KBM-7 (cell line): ENCODE results near the gene UGT1A10.
"Not testable (repeated sequence)": the region's sequence is repeated elsewhere in the genome, so short reads cannot be mapped to it uniquely, and the experiment has no call there.

Experiments used
- DNase-seq: peaks from one replicate; pipeline ENCODE4 v3.0.0-alpha.2; 2015
- in situ Hi-C: fragments of 300-500 bp; cut with MboI; formaldehyde crosslinking; loops from 2 replicates; pipeline ENCODE4 v1.14.3; 2020; ENCODE audit warnings: low sequenced_read_pairs, low pct_unique_long_range_greater_than_20kb, mixed read lengths

Gene UGT1A10

DNA sequence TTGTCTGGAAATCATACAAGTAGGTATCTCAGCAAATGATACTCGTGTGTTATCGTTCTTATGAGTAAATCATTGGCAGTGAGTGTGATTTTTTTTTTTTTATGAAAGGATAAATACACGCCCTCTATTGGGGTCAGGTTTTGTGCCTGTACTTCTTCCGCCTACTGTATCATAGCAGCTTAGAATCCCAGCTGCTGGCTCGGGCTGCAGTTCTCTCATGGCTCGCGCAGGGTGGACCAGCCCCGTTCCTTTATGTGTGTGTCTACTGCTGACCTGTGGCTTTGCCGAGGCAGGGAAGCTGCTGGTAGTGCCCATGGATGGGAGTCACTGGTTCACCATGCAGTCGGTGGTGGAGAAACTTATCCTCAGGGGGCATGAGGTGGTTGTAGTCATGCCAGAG lies at the start of gene UGT1A10:
Gene UGT1A10, plus strand, starts transcription at position 143 of the 400 bp plus-strand sequence. Its CDS starts 75 bp downstream, at position 218.
- DNase-seq, in situ Hi-C loops: not testable (repeated sequence)

GRCh38 chr2:233588400-233588799 lies 47.8 kb upstream of the UGT1A10 start:
- in situ Hi-C loops: no loop called here

GRCh38 chr2:233592706-233593105 lies 43.5 kb upstream of the UGT1A10 start:
- DNase-seq, in situ Hi-C loops: not testable (repeated sequence)

More at GRCh38 chr2:233588400-233588799, 47.8 kb upstream of the UGT1A10 start:
- no peak for DNase-seq

- DNase-seq: no peak
- in situ Hi-C loops: no loop called here
Measured at GRCh38 chr2:233593201-233593600, 43.0 kb upstream of the UGT1A10 start.

DNA sequence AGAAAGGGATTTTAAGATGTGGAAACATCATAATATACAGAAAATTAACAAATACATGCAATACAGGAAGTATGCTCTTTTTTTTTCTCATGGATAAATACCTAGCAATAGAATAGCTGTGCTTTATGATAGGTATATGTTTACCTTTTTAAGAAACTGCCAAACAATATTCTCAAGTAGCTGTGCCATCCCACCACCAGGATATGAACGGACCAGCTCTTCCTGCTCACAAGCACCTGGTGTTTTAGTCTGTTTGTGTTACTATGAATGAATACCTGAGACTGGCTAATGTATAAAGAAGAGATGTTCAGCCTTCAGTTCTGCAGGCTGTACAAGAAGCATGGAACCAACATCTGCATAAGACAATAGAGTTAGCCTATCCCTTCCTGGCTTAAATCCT lies 38.7 kb upstream of the UGT1A10 start:
- DNase-seq: no peak
- in situ Hi-C loops: no loop called here

DNA sequence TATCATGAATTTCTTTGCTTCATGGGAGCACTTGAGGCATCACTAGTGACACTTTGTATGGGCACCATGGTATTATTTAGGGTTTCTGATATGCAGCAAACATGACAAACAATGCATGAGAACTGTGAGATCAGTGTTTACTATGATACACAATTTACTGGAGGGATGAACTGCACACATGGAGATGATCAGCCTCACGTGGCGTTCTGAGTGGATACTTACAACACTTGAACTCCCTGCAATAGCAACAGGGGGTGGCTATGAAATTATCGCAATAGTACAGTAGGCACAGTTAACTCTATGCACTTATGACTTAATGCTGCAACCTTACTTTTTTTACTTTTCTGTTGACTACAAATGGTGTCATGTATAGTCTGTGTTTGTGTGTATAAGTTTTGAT lies 37.3 kb upstream of the UGT1A10 start:
- no peak for DNase-seq
- in situ Hi-C loops: no loop called here

DNA sequence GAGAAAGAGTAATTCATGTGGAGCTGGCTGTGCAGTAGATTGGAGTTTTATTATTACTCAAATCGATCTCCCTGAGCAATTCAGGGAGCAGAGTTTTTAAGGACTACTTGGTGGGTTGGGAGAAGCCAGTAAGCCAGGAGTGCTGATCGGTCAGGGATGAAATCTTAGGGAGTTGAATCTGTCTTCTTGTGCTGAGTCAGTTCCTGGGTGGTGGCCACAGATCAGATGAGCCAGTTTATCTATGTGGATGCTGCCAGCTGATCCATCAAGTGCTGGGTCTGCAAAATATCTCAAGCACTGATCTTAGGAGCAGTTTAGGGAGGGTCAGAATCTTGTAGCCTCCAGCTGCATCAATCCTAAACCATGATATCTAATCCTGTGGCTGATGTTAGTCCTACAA lies 35.9 kb upstream of the UGT1A10 start:
- in situ Hi-C loops: no loop called here
- no peak for DNase-seq

- in situ Hi-C loops: no loop called here
- DNase-seq: no peak
Measured at GRCh38 chr2:233602076-233602475, 34.2 kb upstream of the UGT1A10 start.

DNA sequence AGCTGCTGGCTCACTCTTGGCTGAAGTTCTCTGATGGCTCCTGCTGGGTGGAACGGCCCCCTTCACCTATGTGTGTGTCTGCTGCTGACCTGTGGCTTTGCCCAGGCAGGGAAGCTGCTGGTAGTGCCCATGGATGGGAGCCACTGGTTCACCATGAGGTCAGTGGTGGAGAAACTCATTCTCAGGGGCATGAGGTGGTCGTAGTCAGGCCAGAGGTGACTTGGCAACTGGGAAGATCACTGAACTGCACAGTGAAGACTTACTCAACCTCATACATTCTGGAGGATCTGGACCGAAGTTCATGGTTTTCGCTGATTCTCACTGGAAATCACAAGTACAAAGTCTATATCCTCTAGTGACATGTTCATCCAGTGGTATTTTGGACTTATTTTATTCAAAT lies 32.7 kb upstream of the UGT1A10 start:
- no peak for DNase-seq
- in situ Hi-C loops: no loop called here

DNA sequence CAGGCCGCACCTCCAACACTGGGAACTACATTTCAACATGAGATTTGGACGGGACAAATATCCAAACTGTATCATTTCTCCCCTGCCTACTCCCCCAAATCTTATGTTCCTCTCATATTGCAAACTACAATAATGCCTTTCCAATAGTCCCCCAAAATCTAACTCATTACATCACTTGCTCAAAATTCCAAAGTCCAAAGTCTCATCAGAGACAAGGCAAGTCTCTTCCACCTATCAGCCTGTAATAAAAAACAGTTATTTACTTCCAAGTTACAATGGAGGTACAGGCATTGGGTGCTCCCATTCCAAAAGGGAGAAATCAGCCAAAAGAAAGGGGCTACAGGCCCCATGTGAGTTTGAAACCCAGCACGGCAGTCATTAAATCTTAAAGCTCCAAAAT lies 31.4 kb upstream of the UGT1A10 start:
- DNase-seq: no peak
- in situ Hi-C loops: no loop called here

- in situ Hi-C loops: no loop called here
- DNase-seq: no peak
Measured at GRCh38 chr2:233605680-233606079, 30.6 kb upstream of the UGT1A10 start.

- DNase-seq: no peak
- in situ Hi-C loops: no loop called here
Measured at GRCh38 chr2:233611284-233611683, 25.0 kb upstream of the UGT1A10 start.

DNA sequence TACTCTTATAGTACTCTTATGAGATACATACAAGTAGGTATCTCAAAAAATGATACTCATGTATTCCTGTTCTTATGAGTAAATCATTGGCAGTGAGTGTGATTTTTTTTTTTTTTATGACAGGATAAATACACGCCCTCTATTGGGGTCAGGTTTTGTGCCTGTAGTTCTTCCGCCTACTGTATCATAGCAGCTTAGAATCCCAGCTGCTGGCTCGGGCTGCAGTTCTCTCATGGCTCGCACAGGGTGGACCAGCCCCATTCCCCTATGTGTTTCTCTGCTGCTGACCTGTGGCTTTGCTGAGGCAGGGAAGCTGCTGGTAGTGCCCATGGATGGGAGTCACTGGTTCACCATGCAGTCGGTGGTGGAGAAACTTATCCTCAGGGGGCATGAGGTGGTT lies 18.8 kb upstream of the UGT1A10 start, which contains the start of gene UGT1A8:
Gene UGT1A8, plus strand, starts transcription at position 158 of the 400 bp plus-strand sequence. Its CDS starts 75 bp downstream, at position 233.
- not testable (repeated sequence) for DNase-seq

DNA sequence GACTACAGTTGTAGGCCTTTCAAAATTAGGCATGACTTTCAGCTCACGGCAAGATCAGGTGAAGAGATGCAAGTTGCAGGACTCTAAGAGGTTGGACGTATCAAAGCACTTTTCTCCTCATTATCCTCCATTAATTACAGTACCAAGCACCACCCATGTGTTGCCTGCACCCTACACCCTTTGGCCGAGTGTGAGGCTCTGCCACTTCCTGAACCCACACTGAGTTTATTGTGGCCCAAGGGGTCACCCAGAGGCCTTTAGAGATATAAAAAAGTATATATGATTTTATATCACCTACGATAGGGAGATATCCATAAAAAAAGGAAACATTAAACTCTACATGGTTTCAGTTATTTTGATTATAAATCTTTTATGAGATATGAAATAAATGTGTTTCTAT lies 16.0 kb upstream of the UGT1A10 start:
- DNase-seq: no peak
- in situ Hi-C loops: no loop called here

More for the DNA sequence above, 18.8 kb upstream of the UGT1A10 start, which contains the start of gene UGT1A8:
- in situ Hi-C loops: not testable (repeated sequence)

DNA sequence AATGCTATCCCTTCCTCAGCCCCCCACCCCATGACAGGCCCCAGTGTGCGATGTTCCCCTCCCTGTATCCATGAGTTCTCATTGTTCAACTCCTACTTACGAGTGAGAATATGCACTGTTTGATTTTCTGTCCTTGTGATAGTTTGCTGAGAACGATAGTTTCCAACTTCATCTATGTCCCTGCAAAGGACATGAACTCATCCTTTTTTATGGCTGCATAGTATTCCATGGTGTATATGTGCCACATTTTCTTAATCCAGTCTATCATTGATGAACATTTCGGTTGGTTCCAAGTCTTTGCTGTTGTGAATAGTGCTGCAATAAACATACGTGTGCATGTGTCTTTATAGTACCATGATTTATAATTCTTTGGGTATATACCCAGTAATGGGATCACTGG lies 14.4 kb upstream of the UGT1A10 start:
- DNase-seq, in situ Hi-C loops: not testable (repeated sequence)

GRCh38 chr2:233627331-233628025 lies 8.8 kb upstream of the UGT1A10 start:
- in situ Hi-C loops: no loop called here
- no peak for DNase-seq

- no peak for DNase-seq
- in situ Hi-C loops: no loop called here
Measured at GRCh38 chr2:233638836-233639235, 2.6 kb downstream of the UGT1A10 start.

DNA sequence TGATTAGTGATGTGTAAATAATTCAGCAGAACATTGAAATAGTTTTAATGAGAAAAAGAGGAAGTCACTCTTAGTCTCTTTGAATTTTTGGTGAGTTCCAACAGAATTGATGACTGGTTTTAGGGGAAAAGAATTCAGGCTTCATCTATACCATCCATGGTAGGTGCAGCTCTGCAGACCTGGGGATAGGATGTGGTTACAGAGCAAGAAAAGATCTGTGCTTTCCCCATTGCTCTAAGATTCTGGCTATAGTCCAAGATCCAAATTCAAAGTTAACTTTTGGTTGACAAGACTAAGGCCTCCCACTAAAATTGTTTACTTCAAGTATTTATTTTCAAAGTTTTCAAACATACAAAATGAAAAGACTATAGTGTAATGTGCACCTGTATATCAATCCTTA lies 3.6 kb downstream of the UGT1A10 start:
- in situ Hi-C loops: no loop called here
- DNase-seq: no peak

- DNase-seq: peak; percentile 13
- in situ Hi-C loops: no loop called here
Measured at GRCh38 chr2:233643128-233643527, 6.9 kb downstream of the UGT1A10 start.

GRCh38 chr2:233646033-233646432 lies 9.8 kb downstream of the UGT1A10 start:
- in situ Hi-C loops, DNase-seq: not testable (repeated sequence)

GRCh38 chr2:233650981-233651380 lies 14.7 kb downstream of the UGT1A10 start:
- in situ Hi-C loops: no loop called here
- no peak for DNase-seq
